Activated T-helper 17 cell treated with anti-CD3 and anti-CD28 coated beads, Interleukin-2, amount 50 U/mL, for 72 hours (primary cell): Measurements from ENCODE around the gene TCP10L. TPM values are rescaled to one million over a fixed set of nuclear protein-coding genes. Genes with fewer than 3 reads are reported as not detected.
A peak's percentile ranks its signal among the peaks of the same experiment; 100 is the strongest.
"Not testable (repeated sequence)": the region's sequence is repeated elsewhere in the genome, so short reads cannot be mapped to it uniquely, and the experiment has no call there.

ENCODE experiments used
- ATAC-seq: fragments of 150-1000 bp; cut with Tn5 transposase; replicated peaks from 2 replicates; pipeline ENCODE4 v1.10.0; 2021; ENCODE audit warnings: mild to moderate bottlenecking, moderate library complexity
- H3K27ac Mint-ChIP-seq: one replicate; pipeline ENCODE4 v1.8.0; 2022; ENCODE audit warnings: mixed read lengths
- H3K27me3 Mint-ChIP-seq: one replicate; pipeline ENCODE4 v1.8.0; 2022; ENCODE audit warnings: mixed read lengths
- H3K36me3 Mint-ChIP-seq: one replicate; pipeline ENCODE4 v1.8.0; 2022; ENCODE audit warnings: low read depth, mild to moderate bottlenecking, mixed read lengths
- H3K4me1 Mint-ChIP-seq: one replicate; pipeline ENCODE4 v1.8.0; 2022; ENCODE audit warnings: mixed read lengths
- H3K4me3 Mint-ChIP-seq: one replicate; pipeline ENCODE4 v1.8.0; 2022; ENCODE audit warnings: mild to moderate bottlenecking, mixed read lengths
- H3K9me3 Mint-ChIP-seq: one replicate; pipeline ENCODE4 v1.8.0; 2022; ENCODE audit warnings: mixed read lengths
- total RNA-seq, 2 donors: library from RNA; stranded (reverse); gene quantifications; one replicate each; pipeline ENCODE4 v1.2.3, GENCODE V29; 2022

Gene TCP10L, protein sequence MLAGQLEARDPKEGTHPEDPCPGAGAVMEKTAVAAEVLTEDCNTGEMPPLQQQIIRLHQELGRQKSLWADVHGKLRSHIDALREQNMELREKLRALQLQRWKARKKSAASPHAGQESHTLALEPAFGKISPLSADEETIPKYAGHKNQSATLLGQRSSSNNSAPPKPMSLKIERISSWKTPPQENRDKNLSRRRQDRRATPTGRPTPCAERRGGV
- total RNA-seq: 1 to 10 TPM in 1 of 2 donors, under 1 TPM in 1; 0.73 to 1.3 TPM

DNA sequence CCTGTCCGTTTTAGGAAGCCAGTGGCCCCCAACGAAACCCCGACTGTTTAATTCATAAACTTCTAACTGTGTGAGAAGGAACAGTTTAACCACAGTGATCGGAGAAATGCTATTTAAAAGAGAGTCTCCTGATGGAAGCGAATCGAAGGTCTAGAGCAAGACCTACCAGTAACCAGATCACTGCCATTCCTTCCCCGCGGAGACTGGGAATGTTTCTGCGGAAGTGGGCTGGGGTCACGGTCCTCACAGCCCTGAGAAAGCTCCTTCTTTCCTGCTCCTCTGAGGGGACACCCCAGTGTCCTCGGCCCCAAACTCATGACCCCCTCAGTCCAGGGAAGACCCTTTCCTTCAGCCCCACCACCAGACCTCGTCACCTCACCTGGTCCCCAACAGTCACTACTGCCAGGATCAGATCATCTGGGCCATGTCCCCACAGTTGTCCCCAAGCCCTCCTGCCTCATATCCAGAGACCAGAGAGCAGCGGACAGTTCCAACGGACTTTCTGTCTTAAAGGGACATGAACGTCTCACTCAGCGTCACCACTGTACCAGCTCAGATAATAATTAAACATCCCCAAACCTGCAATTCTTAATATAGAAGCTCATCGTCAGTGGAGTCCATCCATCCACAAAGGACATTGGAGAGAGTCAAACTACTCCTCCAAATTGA, at the start of gene TCP10L:
TCP10L (minus strand) TSS at position 482 of the 669 bp plus-strand sequence. CDS start 1,219 bp downstream, outside the sequence.
- no peak for ATAC-seq
- H3K4me1 Mint-ChIP-seq: no peaks in the 10 kb centered on the region
- no peaks in the 10 kb centered on the region for H3K9me3 Mint-ChIP-seq
- H3K4me3 Mint-ChIP-seq: no peak within 1 kb of the TSS
- no peak within 1 kb of the TSS for H3K27ac Mint-ChIP-seq
- H3K36me3 Mint-ChIP-seq: no peaks in the 10 kb centered on the region
- H3K27me3 Mint-ChIP-seq: no peaks in the 10 kb centered on the region

DNA sequence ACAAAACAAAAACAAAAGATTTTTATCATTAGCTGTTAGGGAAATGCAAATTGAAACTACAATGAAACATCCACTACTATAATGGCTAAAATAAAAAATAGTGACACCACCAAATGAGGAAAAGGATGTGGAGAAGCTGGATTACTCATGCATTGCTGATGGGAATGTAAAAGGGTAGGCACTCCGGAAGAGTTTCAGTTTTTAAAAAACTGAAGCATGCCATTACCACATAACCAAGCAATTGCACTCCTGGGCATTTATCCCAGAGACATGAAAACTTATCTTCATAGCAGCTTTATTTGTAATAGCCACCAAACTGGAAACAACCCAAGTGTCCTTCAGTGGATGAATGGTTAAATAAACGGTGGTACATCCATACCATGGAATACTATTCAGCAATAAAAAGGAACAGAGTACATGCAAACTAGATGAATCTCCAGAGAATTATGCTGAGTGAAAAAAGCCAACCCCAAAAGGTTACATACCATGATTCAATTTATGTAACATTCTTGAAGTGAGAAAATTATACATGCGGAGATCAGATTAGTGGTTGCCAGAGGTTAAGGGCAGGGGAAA, 41.4 kb upstream of the TCP10L start:
- H3K36me3 Mint-ChIP-seq: peaks cover 27% of the 10 kb centered on the region
- peaks cover 1% of the 10 kb centered on the region for H3K27me3 Mint-ChIP-seq
- H3K4me1 Mint-ChIP-seq: no peaks in the 10 kb centered on the region
- no peak for ATAC-seq
- H3K9me3 Mint-ChIP-seq: no peaks in the 10 kb centered on the region
- no peak overlapping the region for H3K27ac Mint-ChIP-seq
- H3K4me3 Mint-ChIP-seq: no peak overlapping the region

DNA sequence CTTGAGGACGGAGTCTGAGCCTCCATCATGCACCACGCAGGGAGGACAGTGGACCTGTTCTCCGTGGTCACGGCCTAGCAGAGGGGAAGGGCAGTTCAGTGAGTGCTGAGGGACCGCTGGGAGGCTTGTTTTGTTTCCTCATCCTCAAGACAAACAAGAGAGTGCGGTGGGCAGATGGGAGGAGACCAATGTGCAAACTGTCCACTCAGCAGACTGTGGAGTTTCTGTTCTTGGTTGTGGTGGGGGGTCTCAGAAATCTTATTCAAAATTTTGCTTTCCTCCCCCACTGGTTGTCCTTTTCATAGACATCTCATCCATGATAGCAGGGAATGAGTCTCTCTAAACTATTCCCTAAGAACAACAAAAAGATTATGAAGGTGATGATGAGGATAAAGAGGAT, 32.9 kb upstream of the TCP10L start:
- H3K4me3 Mint-ChIP-seq, H3K27me3 Mint-ChIP-seq, H3K36me3 Mint-ChIP-seq, ATAC-seq, H3K27ac Mint-ChIP-seq, H3K4me1 Mint-ChIP-seq, H3K9me3 Mint-ChIP-seq: not testable (repeated sequence)

DNA sequence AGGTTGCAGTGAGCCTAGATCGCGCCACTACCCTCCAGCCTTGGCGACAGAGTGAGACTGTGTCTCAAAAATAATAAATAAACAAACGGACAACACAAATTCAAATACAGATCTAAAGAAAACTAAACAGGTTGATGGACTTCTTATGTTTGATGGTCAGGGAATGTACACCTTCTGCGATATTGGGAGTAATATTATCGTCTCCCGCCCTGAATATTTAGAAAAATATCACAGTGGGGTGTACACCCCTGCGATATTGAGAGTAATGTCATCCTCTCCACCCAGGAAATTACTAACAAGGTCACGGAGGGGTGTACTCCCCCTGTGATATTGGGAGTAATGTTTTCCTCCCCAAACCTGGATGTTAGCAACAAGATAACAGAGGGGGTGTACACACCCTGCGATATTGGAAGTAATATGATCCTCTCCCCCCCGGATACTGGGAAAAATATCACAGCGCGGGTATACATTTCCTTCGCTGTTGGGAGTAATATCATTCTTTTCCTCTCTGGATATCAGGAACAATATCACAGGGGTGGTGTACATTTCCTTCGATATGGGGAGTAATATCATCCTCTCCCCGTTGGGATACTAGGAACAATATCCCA, 28.2 kb upstream of the TCP10L start:
- peak overlapping the region; percentile 95 for H3K4me3 Mint-ChIP-seq
- no peaks in the 10 kb centered on the region for H3K27me3 Mint-ChIP-seq
- peak overlapping the region; percentile 93 for H3K27ac Mint-ChIP-seq
- ATAC-seq: no peak
- peaks cover 24% of the 10 kb centered on the region for H3K36me3 Mint-ChIP-seq
- no peaks in the 10 kb centered on the region for H3K4me1 Mint-ChIP-seq
- no peaks in the 10 kb centered on the region for H3K9me3 Mint-ChIP-seq

DNA sequence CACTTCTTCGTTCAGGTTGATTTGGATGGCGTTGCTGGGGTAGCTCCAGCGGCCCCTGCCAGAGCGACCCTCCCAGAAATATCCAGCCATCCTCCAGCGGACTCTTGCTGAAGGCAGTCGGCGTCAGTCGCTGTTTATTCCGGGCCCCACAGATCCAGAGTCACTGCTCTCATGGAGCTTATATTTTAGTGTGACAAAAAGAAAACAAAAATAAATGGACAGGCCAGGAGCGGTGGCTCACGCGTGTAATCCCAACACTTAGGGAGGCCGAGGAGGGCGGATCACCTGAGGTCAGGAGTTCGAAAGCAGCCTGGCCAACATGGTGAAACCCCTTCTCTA, 27.6 kb upstream of the TCP10L start:
- Mint-ChIP-seq H3K4me1 (no peaks in the 10 kb centered on the region), H3K27me3 (no peaks in the 10 kb centered on the region), H3K9me3 (no peaks in the 10 kb centered on the region), H3K36me3 (peaks cover 29% of the 10 kb centered on the region), H3K27ac (peak overlapping the region; percentile 93), H3K4me3 (peak overlapping the region; percentile 95)
- ATAC-seq: no peak

DNA sequence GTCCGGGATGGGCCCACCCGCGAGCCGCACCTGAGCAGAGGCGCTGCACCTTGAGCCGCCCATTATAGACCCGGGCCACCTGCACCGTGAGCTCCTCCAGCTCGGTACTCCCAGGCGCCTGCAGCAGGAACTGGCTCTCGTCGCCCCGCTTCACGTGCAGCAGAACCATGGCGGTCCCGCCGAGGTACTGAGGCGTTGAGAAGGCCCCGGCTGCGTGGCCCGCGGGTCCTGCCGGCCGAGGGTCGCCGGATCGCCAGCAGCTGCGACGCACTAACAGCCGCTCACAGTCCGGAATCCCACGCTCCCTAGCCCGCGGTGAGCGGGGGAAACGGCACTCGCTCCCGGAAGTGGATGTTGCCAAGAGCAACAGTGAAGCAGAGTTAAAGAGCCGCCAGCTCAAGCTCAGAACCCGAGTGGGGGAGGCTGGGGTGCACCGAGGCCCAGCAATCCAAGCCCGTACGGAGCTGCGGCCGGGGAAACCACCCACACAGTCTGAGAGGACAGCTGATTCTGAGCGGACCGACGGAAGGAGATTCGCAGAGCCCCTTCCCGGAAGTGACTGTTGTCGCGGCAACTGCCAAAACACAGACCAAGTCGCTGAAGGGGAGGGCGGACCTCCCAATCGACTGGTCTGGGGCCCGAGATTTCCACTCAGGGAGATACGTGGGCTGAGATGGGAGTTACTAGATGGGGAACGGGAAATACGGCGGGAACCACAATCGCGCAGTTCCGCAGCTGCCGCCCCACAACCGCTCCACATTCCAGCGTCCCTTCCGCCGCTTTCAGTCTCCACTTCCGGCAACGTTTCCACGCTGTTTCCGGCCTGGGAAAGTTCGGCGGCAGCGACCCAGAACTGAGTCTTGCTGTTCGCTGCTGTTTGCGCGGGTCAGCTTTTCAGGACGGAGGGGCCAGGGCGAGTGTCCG, 27.0 kb upstream of the TCP10L start, which contains the start of gene CFAP298:
CFAP298 (minus strand) TSS at position 303 of the 924 bp plus-strand sequence; CDS start at position 169, 134 bp downstream.
- Mint-ChIP-seq H3K27ac (peak within 1 kb of the TSS; percentile 93), H3K27me3 (no peaks in the 10 kb centered on the region), H3K4me1 (no peaks in the 10 kb centered on the region), H3K36me3 (peaks cover 35% of the 10 kb centered on the region), H3K9me3 (no peaks in the 10 kb centered on the region), H3K4me3 (peak within 1 kb of the TSS; percentile 95)
- ATAC-seq: peak; percentile 88

DNA sequence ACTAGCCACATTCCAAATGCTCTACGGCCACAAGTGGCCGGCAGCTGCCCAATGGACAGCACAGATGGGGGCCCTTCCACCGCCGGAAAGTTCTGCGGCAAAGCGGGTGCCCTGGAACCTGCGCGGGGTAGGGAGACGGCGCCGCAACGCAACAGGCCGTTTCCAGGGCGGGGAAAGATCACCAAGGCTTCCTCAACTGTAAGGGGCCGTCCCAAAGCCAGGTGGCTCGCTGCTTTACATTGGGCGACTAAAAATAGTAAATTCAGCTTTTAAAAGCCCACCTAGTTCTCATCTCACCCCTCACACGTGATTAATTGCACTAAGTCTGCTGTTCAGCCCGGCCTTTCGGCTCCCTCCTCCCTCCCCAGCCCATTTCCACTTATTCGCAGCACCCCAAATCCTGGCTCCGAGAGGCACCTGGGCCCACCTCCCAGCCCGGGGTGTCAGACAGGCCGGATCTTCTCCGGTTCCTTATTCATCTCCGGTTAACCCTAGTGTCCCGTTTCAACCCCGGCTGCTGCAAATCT, 26.2 kb upstream of the TCP10L start:
- Mint-ChIP-seq H3K9me3 (no peaks in the 10 kb centered on the region), H3K36me3 (peaks cover 43% of the 10 kb centered on the region), H3K27me3 (no peaks in the 10 kb centered on the region), H3K27ac (peak overlapping the region; percentile 93), H3K4me3 (peak overlapping the region; percentile 95), H3K4me1 (no peaks in the 10 kb centered on the region)
- ATAC-seq: peak; percentile 34

DNA sequence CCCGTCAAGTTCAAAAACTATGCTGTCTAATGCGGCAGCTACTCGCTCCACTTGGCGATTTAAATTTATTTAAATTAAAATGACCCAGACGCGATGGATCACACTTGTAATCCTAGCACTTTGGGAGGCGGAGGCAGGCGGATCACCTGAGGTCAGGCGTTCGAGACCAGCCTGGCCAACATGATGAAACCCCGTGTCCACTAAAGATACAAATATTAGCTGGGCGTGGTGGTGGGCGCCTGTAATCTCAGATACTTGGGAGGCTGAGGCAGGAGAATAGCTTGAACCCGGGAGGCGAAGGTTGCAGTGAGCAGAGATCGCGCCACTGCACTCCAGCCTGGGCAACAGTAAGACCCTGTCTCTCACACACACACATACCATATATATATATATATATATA, 25.6 kb upstream of the TCP10L start:
- H3K27me3 Mint-ChIP-seq, H3K4me1 Mint-ChIP-seq, H3K9me3 Mint-ChIP-seq, ATAC-seq, H3K27ac Mint-ChIP-seq: not testable (repeated sequence)
- H3K4me3 Mint-ChIP-seq: peak overlapping the region; percentile 95
- peaks cover 49% of the 10 kb centered on the region for H3K36me3 Mint-ChIP-seq

DNA sequence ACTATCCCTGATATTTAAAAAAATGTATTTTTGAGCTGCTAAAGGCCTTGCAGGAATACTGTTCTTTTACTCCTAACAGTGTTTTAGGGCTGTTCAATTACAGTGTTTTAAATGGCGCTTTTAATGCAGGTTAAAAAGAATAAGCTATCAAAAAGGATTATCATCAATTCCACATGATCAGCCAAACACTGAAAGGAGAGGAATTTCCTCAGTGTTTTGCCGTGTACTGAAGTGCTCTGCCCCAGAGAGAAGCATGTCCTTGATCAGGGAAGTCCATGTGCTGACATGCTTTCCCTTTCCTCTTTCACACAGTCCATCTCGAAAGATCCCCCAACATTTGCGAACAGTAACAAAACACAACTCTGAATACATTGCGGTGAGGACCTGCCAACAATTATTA, 23.5 kb upstream of the TCP10L start:
- no peak for ATAC-seq
- no peaks in the 10 kb centered on the region for H3K27me3 Mint-ChIP-seq
- H3K4me3 Mint-ChIP-seq: no peak overlapping the region
- H3K27ac Mint-ChIP-seq: no peak overlapping the region
- no peaks in the 10 kb centered on the region for H3K4me1 Mint-ChIP-seq
- H3K36me3 Mint-ChIP-seq: peaks cover 70% of the 10 kb centered on the region
- H3K9me3 Mint-ChIP-seq: no peaks in the 10 kb centered on the region

DNA sequence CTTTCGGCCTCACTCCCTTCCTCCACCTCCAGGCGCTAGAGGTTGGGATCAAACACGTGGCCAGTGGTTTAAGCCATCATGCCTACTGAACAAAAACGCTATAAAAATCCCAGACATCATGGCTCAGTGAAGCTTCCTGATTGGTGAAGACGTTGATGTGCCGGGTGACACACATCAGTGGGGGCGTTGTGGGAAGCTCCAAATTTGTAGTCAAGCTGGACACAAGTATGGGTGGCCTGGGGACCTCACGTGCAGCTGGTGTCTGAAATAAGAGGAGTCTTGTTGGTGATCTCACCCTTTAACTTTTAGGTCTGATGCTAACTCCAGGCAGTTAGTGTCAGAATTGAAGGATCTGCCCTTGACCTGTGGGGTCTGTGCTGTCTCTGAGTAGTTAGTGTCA, 20.1 kb upstream of the TCP10L start:
- no peak for ATAC-seq
- H3K27me3 Mint-ChIP-seq: no peaks in the 10 kb centered on the region
- H3K36me3 Mint-ChIP-seq: peaks cover 94% of the 10 kb centered on the region
- peak overlapping the region; percentile 9 for H3K27ac Mint-ChIP-seq
- no peaks in the 10 kb centered on the region for H3K9me3 Mint-ChIP-seq
- H3K4me3 Mint-ChIP-seq: no peak overlapping the region
- H3K4me1 Mint-ChIP-seq: no peaks in the 10 kb centered on the region

DNA sequence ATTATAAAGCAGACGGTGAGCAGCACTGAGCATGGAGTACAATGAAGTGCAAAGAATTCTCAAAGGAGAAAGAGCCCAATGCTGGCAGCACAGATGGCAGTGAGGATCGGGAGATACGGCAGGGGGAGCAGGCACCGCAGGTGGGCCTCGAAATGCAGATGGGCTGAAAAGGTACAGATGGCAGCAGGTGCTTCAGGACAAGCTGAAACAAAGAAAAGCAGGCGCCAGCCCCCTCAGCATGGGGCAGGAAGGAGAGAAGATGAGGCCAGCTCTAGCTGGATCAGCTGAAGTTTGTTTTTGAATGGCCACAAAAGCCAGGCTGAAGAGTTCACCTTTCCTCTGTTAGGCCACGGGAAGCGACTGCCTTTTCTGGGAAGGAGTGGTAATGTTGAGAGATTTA, 19.1 kb upstream of the TCP10L start:
- Mint-ChIP-seq H3K27me3 (no peaks in the 10 kb centered on the region), H3K36me3 (peaks cover 94% of the 10 kb centered on the region), H3K4me1 (no peaks in the 10 kb centered on the region), H3K9me3 (no peaks in the 10 kb centered on the region), H3K27ac (no peak overlapping the region), H3K4me3 (no peak overlapping the region)
- no peak for ATAC-seq

DNA sequence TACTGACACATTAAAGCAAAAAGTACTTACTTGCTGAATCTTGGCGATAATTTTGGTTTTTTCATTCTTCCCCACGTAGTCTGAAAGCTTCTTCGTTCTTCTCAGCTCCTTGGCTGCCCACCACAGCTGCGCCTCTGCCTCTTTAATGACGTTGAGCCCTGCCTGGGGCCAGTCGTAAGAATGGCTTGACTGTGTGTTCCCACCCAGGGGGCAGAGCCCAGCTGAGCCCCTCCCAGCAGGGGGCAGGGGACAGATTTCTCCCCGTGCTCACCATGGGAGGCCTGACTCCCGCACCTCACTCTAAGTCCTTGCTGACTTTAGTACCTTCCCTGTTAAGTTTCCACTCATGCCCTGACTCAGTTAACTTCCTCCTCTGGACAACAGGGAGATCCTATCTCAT, 17.8 kb upstream of the TCP10L start:
- Mint-ChIP-seq H3K27ac (no peak overlapping the region), H3K9me3 (no peaks in the 10 kb centered on the region), H3K27me3 (no peaks in the 10 kb centered on the region), H3K36me3 (peaks cover 94% of the 10 kb centered on the region), H3K4me1 (no peaks in the 10 kb centered on the region), H3K4me3 (no peak overlapping the region)
- no peak for ATAC-seq

DNA sequence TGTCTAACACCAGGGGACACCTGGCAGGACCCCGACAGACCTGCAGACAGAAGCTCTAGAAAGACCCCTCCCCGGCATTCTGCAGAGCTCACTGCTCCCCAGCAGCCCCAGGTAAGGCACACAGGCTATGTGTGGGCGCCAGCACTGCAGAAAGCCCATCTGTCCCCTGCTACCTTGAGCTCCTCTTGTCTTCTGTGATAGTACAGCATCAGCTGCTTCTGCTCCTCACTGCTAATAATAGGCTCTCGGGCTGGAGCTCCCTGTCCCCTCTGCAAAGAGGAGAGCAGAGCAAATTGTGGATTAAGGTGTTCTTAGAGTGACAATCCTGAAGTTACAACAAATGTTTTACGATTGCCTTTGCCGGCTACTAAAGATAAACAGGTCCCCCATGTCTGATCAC, 16.8 kb upstream of the TCP10L start:
- Mint-ChIP-seq H3K4me3 (no peak overlapping the region), H3K27ac (no peak overlapping the region), H3K36me3 (peaks cover 84% of the 10 kb centered on the region), H3K4me1 (no peaks in the 10 kb centered on the region), H3K27me3 (no peaks in the 10 kb centered on the region), H3K9me3 (no peaks in the 10 kb centered on the region)
- no peak for ATAC-seq

DNA sequence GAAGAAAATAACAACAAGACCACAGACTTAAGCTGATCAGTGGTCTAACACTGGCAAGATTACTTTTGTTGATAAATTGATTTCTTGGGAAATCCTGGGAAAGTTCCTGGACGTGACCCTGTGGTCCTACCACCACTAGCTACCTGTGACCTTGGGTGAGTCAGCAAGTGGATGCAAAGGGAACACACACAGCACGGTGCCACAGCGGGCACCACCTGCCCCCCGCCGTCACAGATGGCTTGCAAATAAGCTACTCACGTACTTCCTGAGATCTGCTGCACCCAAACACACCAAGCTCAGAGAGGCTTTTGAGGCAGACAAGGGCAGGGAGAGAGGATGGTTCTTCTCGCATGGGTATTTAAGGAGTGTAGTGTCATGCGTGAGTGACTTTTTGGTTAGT, 14.2 kb upstream of the TCP10L start:
- H3K9me3 Mint-ChIP-seq: no peaks in the 10 kb centered on the region
- no peak overlapping the region for H3K4me3 Mint-ChIP-seq
- H3K36me3 Mint-ChIP-seq: peaks cover 58% of the 10 kb centered on the region
- ATAC-seq: no peak
- H3K27me3 Mint-ChIP-seq: no peaks in the 10 kb centered on the region
- no peak overlapping the region for H3K27ac Mint-ChIP-seq
- peaks cover 5% of the 10 kb centered on the region for H3K4me1 Mint-ChIP-seq
